ENCODE results near the gene PKN2.

Gene PKN2

DNA sequence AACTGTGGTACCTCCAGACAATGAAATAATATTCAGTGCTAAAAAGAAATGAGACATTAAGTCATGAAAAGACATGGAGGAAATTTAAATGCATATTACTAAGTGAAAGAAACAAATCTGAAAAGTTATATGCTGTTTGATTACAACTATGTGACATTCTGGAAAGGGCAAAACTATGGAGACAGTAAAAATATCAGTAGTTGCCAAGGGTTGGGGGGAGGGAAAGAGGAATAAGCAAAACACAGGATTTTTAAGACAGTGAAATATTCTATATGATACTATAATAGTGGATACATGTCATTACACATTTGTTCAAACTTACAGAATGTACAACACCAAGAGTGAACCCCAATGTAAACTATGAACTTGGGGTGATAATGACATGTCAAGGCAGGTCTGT, 38.2 kb upstream of the PKN2 start:
- H3K27ac ChIP-seq (ENCODE audit: low read depth, low read length), result no peak overlapping the region
- TF ChIP-seq, protein P1, sequence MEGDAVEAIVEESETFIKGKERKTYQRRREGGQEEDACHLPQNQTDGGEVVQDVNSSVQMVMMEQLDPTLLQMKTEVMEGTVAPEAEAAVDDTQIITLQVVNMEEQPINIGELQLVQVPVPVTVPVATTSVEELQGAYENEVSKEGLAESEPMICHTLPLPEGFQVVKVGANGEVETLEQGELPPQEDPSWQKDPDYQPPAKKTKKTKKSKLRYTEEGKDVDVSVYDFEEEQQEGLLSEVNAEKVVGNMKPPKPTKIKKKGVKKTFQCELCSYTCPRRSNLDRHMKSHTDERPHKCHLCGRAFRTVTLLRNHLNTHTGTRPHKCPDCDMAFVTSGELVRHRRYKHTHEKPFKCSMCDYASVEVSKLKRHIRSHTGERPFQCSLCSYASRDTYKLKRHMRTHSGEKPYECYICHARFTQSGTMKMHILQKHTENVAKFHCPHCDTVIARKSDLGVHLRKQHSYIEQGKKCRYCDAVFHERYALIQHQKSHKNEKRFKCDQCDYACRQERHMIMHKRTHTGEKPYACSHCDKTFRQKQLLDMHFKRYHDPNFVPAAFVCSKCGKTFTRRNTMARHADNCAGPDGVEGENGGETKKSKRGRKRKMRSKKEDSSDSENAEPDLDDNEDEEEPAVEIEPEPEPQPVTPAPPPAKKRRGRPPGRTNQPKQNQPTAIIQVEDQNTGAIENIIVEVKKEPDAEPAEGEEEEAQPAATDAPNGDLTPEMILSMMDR (IDR thresholded peaks at IDR 0.05; ENCODE audit: low read depth, low read length, poor library complexity, severe bottlenecking), result no peak
- TF ChIP-seq EZH2phosphoT487 (IDR thresholded peaks at IDR 0.05; ENCODE audit: borderline replicate concordance, low read length), result no peak
- H3K9me3 ChIP-seq (ENCODE audit: control insufficient read depth, insufficient read depth, low read length), result no peaks in the 10 kb centered on the region
- H3K4me1 ChIP-seq (ENCODE audit: control insufficient read depth, low read length), result peaks cover 6% of the 10 kb centered on the region
- H4K20me1 ChIP-seq (ENCODE audit: control insufficient read depth, insufficient read depth, low read depth, low read length), result no peaks in the 10 kb centered on the region
- H3K36me3 ChIP-seq (ENCODE audit: control insufficient read depth, low read length), result no peaks in the 10 kb centered on the region
- H3K79me2 ChIP-seq (ENCODE audit: control insufficient read depth, low read length), result no peaks in the 10 kb centered on the region
- no peak overlapping the region for H3K4me3 ChIP-seq (ENCODE audit: low read length)
- H3K4me2 ChIP-seq (ENCODE audit: low read length), result no peak overlapping the region
- no peaks in the 10 kb centered on the region for H3F3A ChIP-seq (ENCODE audit: control insufficient read depth, insufficient read depth)
- no peaks in the 10 kb centered on the region for H3K9me2 ChIP-seq (replicated peaks; ENCODE audit: control insufficient read depth, low read length)
- 0 out of 2 replicates have a peak, but pooled peaks cover 2% of the 10 kb centered on the region for H3K27me3 ChIP-seq (ENCODE audit: control insufficient read depth, low read length)

DNA sequence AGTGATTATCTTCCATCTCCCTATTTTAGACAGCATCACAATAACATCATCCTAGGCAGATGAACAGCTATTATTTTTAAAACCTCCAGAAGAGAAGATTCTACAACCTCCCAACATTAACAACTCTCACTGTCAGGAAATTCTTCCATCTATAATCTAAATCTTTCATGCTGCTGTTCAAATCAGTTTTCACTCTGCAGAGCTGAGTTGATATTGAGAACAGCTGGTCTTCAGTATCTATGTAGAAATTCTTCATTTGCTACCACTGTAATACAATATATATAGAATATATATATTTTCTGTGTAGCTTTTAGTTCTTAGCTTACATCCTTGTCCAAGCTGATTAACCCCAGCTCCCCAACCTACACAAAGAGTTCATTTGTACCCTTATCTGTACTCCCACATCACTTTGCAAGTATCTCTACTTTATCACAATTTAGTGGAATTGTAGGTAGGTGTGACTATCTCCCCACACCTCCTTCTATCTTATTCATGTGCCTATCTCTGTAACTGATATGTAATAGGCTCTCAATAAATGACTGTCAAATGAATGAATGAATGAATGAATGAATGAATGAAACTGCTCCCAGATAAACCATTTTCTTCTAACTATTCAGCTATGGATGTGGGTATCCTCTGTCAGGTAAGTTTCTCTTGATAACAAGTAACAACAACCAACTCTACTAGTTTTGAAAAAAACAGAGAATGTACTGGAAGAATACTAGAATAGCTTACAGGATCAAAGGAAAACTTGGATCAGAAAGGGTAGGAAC, 37.4 kb upstream of the PKN2 start:
- Histone ChIP-seq H3K9me2 (replicated peaks; ENCODE audit: control insufficient read depth, low read length) (no peaks in the 10 kb centered on the region), H3K27ac (ENCODE audit: low read depth, low read length) (no peak overlapping the region), H3F3A (ENCODE audit: control insufficient read depth, insufficient read depth) (no peaks in the 10 kb centered on the region), H3K4me1 (ENCODE audit: control insufficient read depth, low read length) (peaks cover 6% of the 10 kb centered on the region), H3K36me3 (ENCODE audit: control insufficient read depth, low read length) (no peaks in the 10 kb centered on the region), H3K79me2 (ENCODE audit: control insufficient read depth, low read length) (no peaks in the 10 kb centered on the region), H4K20me1 (ENCODE audit: control insufficient read depth, insufficient read depth, low read depth, low read length) (no peaks in the 10 kb centered on the region), H3K9me3 (ENCODE audit: control insufficient read depth, insufficient read depth, low read length) (no peaks in the 10 kb centered on the region), H3K27me3 (ENCODE audit: control insufficient read depth, low read length) (0 out of 2 replicates have a peak, but pooled peaks cover 2% of the 10 kb centered on the region), H3K4me3 (ENCODE audit: low read length) (no peak overlapping the region), H3K4me2 (ENCODE audit: low read length) (no peak overlapping the region)
- TF ChIP-seq, protein P1 (IDR thresholded peaks at IDR 0.05; ENCODE audit: low read depth, low read length, poor library complexity, severe bottlenecking), result no peak
- no peak for TF ChIP-seq EZH2phosphoT487 (IDR thresholded peaks at IDR 0.05; ENCODE audit: borderline replicate concordance, low read length)

DNA sequence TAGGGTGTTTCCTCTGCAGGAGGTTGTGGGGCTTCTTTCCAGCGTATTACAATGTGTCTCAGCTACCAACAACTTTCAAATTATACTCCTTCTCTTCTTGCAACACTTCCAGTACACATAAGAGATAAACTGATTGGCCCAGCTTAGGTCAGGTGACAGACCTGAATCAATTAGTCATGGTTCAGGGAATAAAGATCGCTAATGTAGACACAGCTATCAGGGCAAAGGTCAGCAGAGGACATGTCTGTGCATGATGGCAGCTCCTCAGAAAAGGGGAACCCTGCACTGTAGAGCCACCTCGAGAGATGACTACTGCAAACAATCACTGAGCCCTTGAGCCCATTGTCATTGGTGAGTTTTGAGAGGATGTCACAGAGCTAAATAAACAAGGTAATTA, 36.8 kb upstream of the PKN2 start:
- no peak overlapping the region for H3K4me3 ChIP-seq (ENCODE audit: low read length)
- peaks cover 6% of the 10 kb centered on the region for H3K4me1 ChIP-seq (ENCODE audit: control insufficient read depth, low read length)
- no peaks in the 10 kb centered on the region for H3K9me2 ChIP-seq (replicated peaks; ENCODE audit: control insufficient read depth, low read length)
- no peak overlapping the region for H3K27ac ChIP-seq (ENCODE audit: low read depth, low read length)
- no peaks in the 10 kb centered on the region for H3F3A ChIP-seq (ENCODE audit: control insufficient read depth, insufficient read depth)
- H3K9me3 ChIP-seq (ENCODE audit: control insufficient read depth, insufficient read depth, low read length), result no peaks in the 10 kb centered on the region
- no peaks in the 10 kb centered on the region for H3K36me3 ChIP-seq (ENCODE audit: control insufficient read depth, low read length)
- H3K4me2 ChIP-seq (ENCODE audit: low read length), result no peak overlapping the region
- H3K79me2 ChIP-seq (ENCODE audit: control insufficient read depth, low read length), result no peaks in the 10 kb centered on the region
- H4K20me1 ChIP-seq (ENCODE audit: control insufficient read depth, insufficient read depth, low read depth, low read length), result no peaks in the 10 kb centered on the region
- TF ChIP-seq EZH2phosphoT487 (IDR thresholded peaks at IDR 0.05; ENCODE audit: borderline replicate concordance, low read length), result no peak
- 0 out of 2 replicates have a peak, but pooled peaks cover 2% of the 10 kb centered on the region for H3K27me3 ChIP-seq (ENCODE audit: control insufficient read depth, low read length)

DNA sequence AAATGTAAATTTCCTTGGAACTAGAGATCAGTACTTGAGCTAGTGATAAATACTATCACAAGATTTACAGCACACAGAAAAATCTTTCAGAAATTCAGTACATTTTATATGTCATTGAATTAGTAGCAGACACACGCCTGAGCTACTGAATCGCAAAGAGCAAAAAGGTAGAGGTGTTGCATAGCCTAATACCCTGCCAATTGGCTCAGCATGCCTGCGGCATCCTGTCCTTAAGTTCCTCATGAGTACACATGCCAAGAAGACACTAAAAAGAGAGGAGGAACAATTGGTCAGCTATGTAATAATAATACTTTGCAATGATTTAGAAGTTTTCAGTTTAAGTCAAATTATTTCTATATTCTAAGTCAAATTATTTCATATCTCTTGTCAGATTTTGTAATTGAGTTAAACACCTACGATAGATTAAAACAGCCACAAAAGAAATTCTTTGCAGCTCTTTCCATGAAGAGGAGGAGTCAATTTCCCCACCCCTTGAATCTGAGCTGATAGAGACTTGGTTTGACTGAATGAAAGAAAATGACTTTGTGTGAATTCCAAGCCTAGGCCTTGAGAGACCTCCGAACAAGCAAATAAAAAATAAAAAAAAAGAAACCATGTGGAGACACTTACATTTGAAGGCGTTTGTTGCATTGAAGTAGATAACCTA, 36.2 kb upstream of the PKN2 start:
- Histone ChIP-seq H4K20me1 (ENCODE audit: control insufficient read depth, insufficient read depth, low read depth, low read length) (no peaks in the 10 kb centered on the region), H3K79me2 (ENCODE audit: control insufficient read depth, low read length) (no peaks in the 10 kb centered on the region), H3F3A (ENCODE audit: control insufficient read depth, insufficient read depth) (no peaks in the 10 kb centered on the region), H3K4me1 (ENCODE audit: control insufficient read depth, low read length) (peaks cover 6% of the 10 kb centered on the region), H3K4me3 (ENCODE audit: low read length) (no peak overlapping the region), H3K9me2 (replicated peaks; ENCODE audit: control insufficient read depth, low read length) (no peaks in the 10 kb centered on the region), H3K36me3 (ENCODE audit: control insufficient read depth, low read length) (no peaks in the 10 kb centered on the region), H3K27me3 (ENCODE audit: control insufficient read depth, low read length) (0 out of 2 replicates have a peak, but pooled peaks cover 2% of the 10 kb centered on the region), H3K27ac (ENCODE audit: low read depth, low read length) (no peak overlapping the region), H3K9me3 (ENCODE audit: control insufficient read depth, insufficient read depth, low read length) (no peaks in the 10 kb centered on the region), H3K4me2 (ENCODE audit: low read length) (no peak overlapping the region)
- TF ChIP-seq EZH2phosphoT487 (IDR thresholded peaks at IDR 0.05; ENCODE audit: borderline replicate concordance, low read length), result no peak
- TF ChIP-seq, protein P1 (IDR thresholded peaks at IDR 0.05; ENCODE audit: low read depth, low read length, poor library complexity, severe bottlenecking), result no peak
